K562 (cell line): Measurements from ENCODE around the gene RFPL1. TPM values are rescaled to one million over a fixed set of nuclear protein-coding genes. Genes with fewer than 3 reads are reported as not detected.

Experiments used
- ATAC-seq: fragments of 200-7000 bp; cut with Tn5 transposase; 3 replicates; pipeline ENCODE4 v1.9.1; 2020; ENCODE audit warnings: moderate library complexity
- BruUV-seq: library from RNA; stranded (reverse); fragments of 400-500 nt; replicated peaks from 2 replicates; lab custom pipeline; 2021; lab: Mats Ljungman, UMichigan
- CTCF ChIA-PET: fragments of 300-600 bp; formaldehyde crosslinking; extraction: SDS; loops from one replicate; lab custom pipeline; 2021; ENCODE audit warnings: low intra/inter-chr PET ratio; lab: Yijun Ruan, JAX
- POLR2A ChIA-PET: fragments of 300-600, 350-650 bp; sonication (Branson Sonifier 250); formaldehyde crosslinking; extraction: SDS; loops from one replicate; lab custom pipeline; 2021; ENCODE audit warnings: antibody characterized with exemption, inconsistent platforms; lab: Yijun Ruan, JAX
- DNase-seq, 4 experiments: peaks; one replicate each; pipeline versions ENCODE4 v3.0.0 to v3.0.0-alpha.2; 2011 to 2018; ENCODE audit warnings: low spot score in 3 of 4, mixed read lengths in 3 of 4; ENCODE audit errors: extremely low read depth in 1 of 4
- FAIRE-seq: peaks from 2 replicates; lab custom pipeline; 2011; peaks lifted over from hg19 to GRCh38; lab: Jason Lieb, UNC
- H2AFZ ChIP-seq: 2 replicates; pipeline ENCODE4 v1.6.0; 2011; ENCODE audit warnings: low read depth, low read length, control low read depth, inconsistent platforms
- H3K27ac ChIP-seq: fragments of 200-600 bp; 3 replicates; pipeline ENCODE4 v1.8.0; 2011; ENCODE audit warnings: low read depth, mild to moderate bottlenecking, control low read depth, inconsistent platforms, low read length, moderate library complexity, mixed read lengths; ENCODE audit errors: extremely low read depth
- H3K27me3 ChIP-seq, 2 experiments: fragments of 300-600 bp in 1 of 2; 2 replicates in 1 of 2; 3 replicates in 1 of 2; pipeline versions ENCODE4 v1.6.0 to v1.8.0; 2011; ENCODE audit warnings: inconsistent platforms in 2 of 2, low read length in 2 of 2, mild to moderate bottlenecking in 1 of 2, mixed read lengths in 1 of 2, moderate library complexity in 1 of 2; ENCODE audit not compliant: control insufficient read depth in 2 of 2, insufficient read depth in 2 of 2
- H3K36me3 ChIP-seq: fragments of 300-600 bp; 3 replicates; pipeline ENCODE4 v1.8.0; 2011; ENCODE audit warnings: mild to moderate bottlenecking, low read length, inconsistent platforms; ENCODE audit not compliant: control insufficient read depth, insufficient read depth
- H3K4me1 ChIP-seq, 2 experiments: fragments of 200-600 bp in 1 of 2; replicated peaks in 1 of 2; 2 replicates in 1 of 2; 3 replicates in 1 of 2; pipeline versions ENCODE4 v1.5.1 to v1.8.0; 2011; ENCODE audit warnings: inconsistent platforms in 2 of 2, low read length in 2 of 2, mild to moderate bottlenecking in 1 of 2, mixed read lengths in 1 of 2, moderate library complexity in 1 of 2; ENCODE audit not compliant: control insufficient read depth in 2 of 2, insufficient read depth in 2 of 2
- H3K4me2 ChIP-seq: 2 replicates; pipeline ENCODE4 v1.6.1; 2011; ENCODE audit warnings: low read length, control low read depth, inconsistent platforms, mixed read lengths; ENCODE audit not compliant: insufficient read depth
- H3K4me3 ChIP-seq: fragments of 200-600 bp; sonication (generic), shearing (Covaris generic); 2 replicates; pipeline ENCODE4 v1.5.1; 2016; ENCODE audit warnings: control low read depth, inconsistent platforms
- H3K79me2 ChIP-seq: fragments of 200-600 bp; 3 replicates; pipeline ENCODE4 v1.8.0; 2011; ENCODE audit warnings: low read length, inconsistent platforms; ENCODE audit not compliant: control insufficient read depth, insufficient read depth
- H3K9ac ChIP-seq, 2 experiments: 2 replicates each; pipeline versions ENCODE4 v1.6.0 to v1.6.1; 2011; ENCODE audit warnings: low read depth in 2 of 2, low read length in 2 of 2, control low read depth in 1 of 2, inconsistent platforms in 1 of 2, mild to moderate bottlenecking in 1 of 2, mixed read lengths in 1 of 2; ENCODE audit not compliant: insufficient read depth in 1 of 2
- H3K9me1 ChIP-seq: one replicate; pipeline ENCODE4 v1.6.0; 2011; ENCODE audit warnings: inconsistent platforms, mild to moderate bottlenecking, low read length, moderate library complexity; ENCODE audit not compliant: control insufficient read depth, insufficient read depth
- H3K9me3 ChIP-seq: replicated peaks from 2 replicates; pipeline ENCODE4 v1.5.1; 2011; ENCODE audit warnings: low read depth, low read length, inconsistent platforms; ENCODE audit not compliant: control insufficient read depth, insufficient read depth
- H4K20me1 ChIP-seq: replicated peaks from 2 replicates; pipeline ENCODE4 v1.6.1; 2011; ENCODE audit warnings: low read length, inconsistent platforms, mixed read lengths; ENCODE audit not compliant: control insufficient read depth, insufficient read depth
- BACH1 ChIP-seq: fragments of 200-800 bp; sonication (Bioruptor generic); IDR thresholded peaks from 2 replicates; pipeline ENCODE4 v1.6.1; 2016; ENCODE audit warnings: missing genetic modification characterization, missing compliant biosample characterization
- EHMT2 ChIP-seq: fragments of 450-650 bp; IDR thresholded peaks from 2 replicates; pipeline ENCODE4 v1.6.1; 2018; ENCODE audit warnings: antibody characterized with exemption
- GATAD2A ChIP-seq: fragments of 450-650 bp; IDR thresholded peaks from 2 replicates; pipeline ENCODE4 v1.6.1; 2017
- HDGF ChIP-seq: fragments of 450-650 bp; IDR thresholded peaks from 2 replicates; pipeline ENCODE4 v1.6.1; 2016
- HNRNPK ChIP-seq: fragments of 200-400 bp; formaldehyde crosslinking; IDR thresholded peaks from one replicate; pipeline ENCODE4 v1.6.1; 2018; ENCODE audit warnings: mild to moderate bottlenecking, low read depth, low read length; ENCODE audit not compliant: poor library complexity, severe bottlenecking
- MEF2D ChIP-seq: conservative IDR thresholded peaks from 2 replicates; pipeline ENCODE4 v1.6.1; 2016; ENCODE audit warnings: low read depth, missing genetic modification characterization, missing compliant biosample characterization
- NBN ChIP-seq: fragments of 450-650 bp; IDR thresholded peaks from 2 replicates; pipeline ENCODE4 v1.6.1; 2016; ENCODE audit warnings: low read depth, mild to moderate bottlenecking
- NCOA6 ChIP-seq: fragments of 450-650 bp; IDR thresholded peaks from 2 replicates; pipeline ENCODE4 v1.6.1; 2017; ENCODE audit warnings: mild to moderate bottlenecking
- NCOR1 ChIP-seq: fragments of 450-650 bp; IDR thresholded peaks from 2 replicates; pipeline ENCODE4 v1.6.1; 2016; ENCODE audit warnings: mild to moderate bottlenecking, moderate library complexity
- PTBP1 ChIP-seq: fragments of 200-400 bp; formaldehyde crosslinking; IDR thresholded peaks from 2 replicates; pipeline ENCODE4 v1.6.1; 2017; ENCODE audit warnings: low read depth, low read length
- PYGO2 ChIP-seq: fragments of 450-650 bp; IDR thresholded peaks from 2 replicates; pipeline ENCODE4 v1.6.1; 2016; ENCODE audit warnings: mild to moderate bottlenecking, missing genetic modification characterization, moderate library complexity, missing compliant biosample characterization
- TAF1 ChIP-seq: IDR thresholded peaks from 2 replicates; pipeline ENCODE4 v1.6.1; 2011; ENCODE audit warnings: mild to moderate bottlenecking, low read length, moderate library complexity; ENCODE audit not compliant: insufficient read depth, control insufficient read depth, severe bottlenecking; ENCODE audit errors: extremely low read depth
- ZNF253 ChIP-seq: fragments of 250-450 bp; sonication (Bioruptor Pico); conservative IDR thresholded peaks from 2 replicates; pipeline ENCODE4 v1.6.1; 2021; ENCODE audit warnings: mild to moderate bottlenecking
- ZNF444 ChIP-seq: fragments of 250-450 bp; sonication (Bioruptor Pico); IDR thresholded peaks from 2 replicates; pipeline ENCODE4 v1.4.0; 2020; ENCODE audit warnings: mild to moderate bottlenecking, moderate library complexity
- ZNF766 ChIP-seq: fragments of 200-800 bp; sonication (Bioruptor generic); conservative IDR thresholded peaks from 2 replicates; pipeline ENCODE4 v1.6.1; 2016; ENCODE audit warnings: missing genetic modification characterization, missing compliant biosample characterization
- WGBS: fragments of 100-300 bp; shearing (Covaris generic); methylation state at CpG from one replicate; pipeline ENCODE4 v1.1.6; 2016; ENCODE audit warnings: low coverage, mixed read lengths; ENCODE audit not compliant: insufficient coverage; ENCODE audit errors: missing lambda C conversion rate; 5-methylcytosine and 5-hydroxymethylcytosine counted together
- in situ Hi-C: fragments of 300-500 bp; cut with MboI; formaldehyde crosslinking; loops from 4 replicates; pipeline ENCODE4 v1.15.0; 2018; ENCODE audit warnings: inconsistent platforms, mixed read lengths
- intact Hi-C: fragments of 100-400 bp; cut with micrococcal nuclease; formaldehyde crosslinking; loops from 2 replicates; pipeline ENCODE4 v1.14.2; 2022
- polyA plus RNA-seq, 8 experiments: library from polyadenylated mRNA; depleted of rRNA in 4 of 8; stranded (reverse) in 5 of 8; unstranded in 3 of 8; fragments of >200 nt; fragmentation: Nextera tagmentation in 2 of 8; fragmentation: Illumina TruSeq in 1 of 8; extraction: Ambion mirVana in 2 of 8; extraction: Trizol in 1 of 8; gene quantifications; 2 replicates each; pipeline versions ENCODE4 v1.2.1 to v1.2.3, GENCODE V29; 2011 to 2014; ENCODE audit warnings: inconsistent platforms in 1 of 8, missing spikeins in 1 of 8
- total RNA-seq, 7 experiments: library from RNA; depleted of rRNA in 6 of 7; stranded (reverse); fragments of >200 nt in 6 of 7; fragmentation: Illumina TruSeq in 2 of 7; extraction: Trizol in 2 of 7; gene quantifications; 2 replicates each; pipeline versions ENCODE4 v1.2.1 to v1.2.3, GENCODE V29; 2011 to 2021; ENCODE audit warnings: low replicate concordance in 1 of 7
- TF ChIP-seq, protein P1 (sequence below): sonication (generic); formaldehyde crosslinking; IDR thresholded peaks from 2 replicates; pipeline ENCODE4 v1.4.0; 2020; ENCODE audit warnings: mild to moderate bottlenecking, missing genetic modification reagents
- TF ChIP-seq, protein P2 (sequence below): fragments of 200-800 bp; sonication (Bioruptor generic); IDR thresholded peaks from 2 replicates; pipeline ENCODE4 v1.6.1; 2017; ENCODE audit warnings: missing genetic modification characterization, missing compliant biosample characterization
- TF ChIP-seq, protein P3 (sequence below): fragments of 250-450 bp; sonication (Bioruptor Pico); IDR thresholded peaks from 2 replicates; pipeline ENCODE4 v1.5.0; 2021; ENCODE audit warnings: mild to moderate bottlenecking, borderline replicate concordance

Gene RFPL1
- total and polyA plus RNA-seq, 9 of the 15 experiments (the other 6 are each of a cell fraction or from before 2014, with no cell fraction given) = not detected

DNA sequence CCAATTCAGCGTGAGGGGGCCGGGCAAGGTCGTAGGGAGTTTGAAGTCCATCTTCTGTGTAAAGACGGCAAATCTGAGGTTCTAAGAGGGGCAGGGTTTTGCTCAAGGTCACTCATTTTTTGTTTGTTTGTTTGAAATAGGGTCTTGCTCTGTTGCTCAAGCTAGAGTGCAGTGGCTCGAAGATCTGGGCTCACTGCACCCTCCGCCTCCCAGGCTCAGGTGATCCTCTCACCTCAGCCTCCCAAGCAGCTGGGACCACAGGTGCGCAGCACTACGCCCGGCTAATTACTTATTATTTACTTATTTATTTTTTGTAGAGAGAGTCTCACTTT is 49.7 kb upstream of the RFPL1 start (continued):
- 0 out of 2 replicates have a peak, but pooled peaks have one; percentile 10 for TF ChIP-seq ZNF766 (CRISPR knock-in tag)
- no peak for TF ChIP-seq BACH1
- no peak for TF ChIP-seq HNRNPK
- TF ChIP-seq ZNF253 (CRISPR knock-in tag) = no peak
- TF ChIP-seq NCOA6 = no peak
- peak; percentile 20 for TF ChIP-seq TAF1

DNA sequence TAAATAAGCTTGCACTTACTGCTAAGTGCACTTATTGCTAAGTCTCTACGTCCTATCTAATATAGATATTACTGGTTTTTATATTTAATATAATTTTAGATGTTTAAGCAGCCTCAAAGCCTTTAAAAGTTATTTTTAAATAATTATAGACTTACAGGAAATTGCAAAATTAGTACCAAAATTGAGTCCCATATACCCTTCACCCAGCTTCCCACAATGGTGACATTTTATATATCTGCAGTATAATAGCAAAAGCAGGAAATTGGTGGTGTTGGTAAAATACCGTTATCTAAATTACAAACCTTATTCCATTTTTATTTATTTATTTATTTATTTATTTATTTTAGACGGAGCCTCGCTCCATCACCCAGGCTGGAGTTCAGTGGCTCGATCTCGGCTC is 48.1 kb upstream of the RFPL1 start:
- FAIRE-seq = no peak
- Histone ChIP-seq H3K27me3 (no peaks in the 10 kb centered on the region), H3K4me1 (peaks cover 10 to 14% of the 10 kb centered on the region in 2 experiments; a peak in 4 of 5 replicates), H4K20me1 (no peaks in the 10 kb centered on the region; the same call in 1 of the 2 replicates), H3K9ac (no peak overlapping the region), H3K4me2 (no peak overlapping the region), H3K79me2 (peaks cover 31% of the 10 kb centered on the region), H3K36me3 (peaks cover 17% of the 10 kb centered on the region; the same call in 2 of the 3 replicates), H3K27ac (no peak overlapping the region), H3K9me3 (no peaks in the 10 kb centered on the region), H2AFZ (no peak overlapping the region), H3K4me3 (no peak overlapping the region)
- in situ Hi-C loops = loop anchor here (10.0 kb wide), 1 partner anchor 135 kb away; no protein-coding TSS in a partner anchor
- no peak for DNase-seq
- CTCF ChIA-PET = no interaction called here
- no TSS peak for BruUV-seq
- no peak for ATAC-seq
- POLR2A ChIA-PET = no interaction called here
- TF ChIP-seq ZNF444 (CRISPR knock-in tag) = no peak
- TF ChIP-seq, protein P1, sequence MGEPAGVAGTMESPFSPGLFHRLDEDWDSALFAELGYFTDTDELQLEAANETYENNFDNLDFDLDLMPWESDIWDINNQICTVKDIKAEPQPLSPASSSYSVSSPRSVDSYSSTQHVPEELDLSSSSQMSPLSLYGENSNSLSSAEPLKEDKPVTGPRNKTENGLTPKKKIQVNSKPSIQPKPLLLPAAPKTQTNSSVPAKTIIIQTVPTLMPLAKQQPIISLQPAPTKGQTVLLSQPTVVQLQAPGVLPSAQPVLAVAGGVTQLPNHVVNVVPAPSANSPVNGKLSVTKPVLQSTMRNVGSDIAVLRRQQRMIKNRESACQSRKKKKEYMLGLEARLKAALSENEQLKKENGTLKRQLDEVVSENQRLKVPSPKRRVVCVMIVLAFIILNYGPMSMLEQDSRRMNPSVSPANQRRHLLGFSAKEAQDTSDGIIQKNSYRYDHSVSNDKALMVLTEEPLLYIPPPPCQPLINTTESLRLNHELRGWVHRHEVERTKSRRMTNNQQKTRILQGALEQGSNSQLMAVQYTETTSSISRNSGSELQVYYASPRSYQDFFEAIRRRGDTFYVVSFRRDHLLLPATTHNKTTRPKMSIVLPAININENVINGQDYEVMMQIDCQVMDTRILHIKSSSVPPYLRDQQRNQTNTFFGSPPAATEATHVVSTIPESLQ (CRISPR knock-in tag) = no peak
- no peak for TF ChIP-seq PTBP1
- TF ChIP-seq GATAD2A = no peak
- TF ChIP-seq, protein P2, sequence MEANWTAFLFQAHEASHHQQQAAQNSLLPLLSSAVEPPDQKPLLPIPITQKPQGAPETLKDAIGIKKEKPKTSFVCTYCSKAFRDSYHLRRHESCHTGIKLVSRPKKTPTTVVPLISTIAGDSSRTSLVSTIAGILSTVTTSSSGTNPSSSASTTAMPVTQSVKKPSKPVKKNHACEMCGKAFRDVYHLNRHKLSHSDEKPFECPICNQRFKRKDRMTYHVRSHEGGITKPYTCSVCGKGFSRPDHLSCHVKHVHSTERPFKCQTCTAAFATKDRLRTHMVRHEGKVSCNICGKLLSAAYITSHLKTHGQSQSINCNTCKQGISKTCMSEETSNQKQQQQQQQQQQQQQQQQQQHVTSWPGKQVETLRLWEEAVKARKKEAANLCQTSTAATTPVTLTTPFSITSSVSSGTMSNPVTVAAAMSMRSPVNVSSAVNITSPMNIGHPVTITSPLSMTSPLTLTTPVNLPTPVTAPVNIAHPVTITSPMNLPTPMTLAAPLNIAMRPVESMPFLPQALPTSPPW (CRISPR knock-in tag) = no peak
- TF ChIP-seq, protein P3, sequence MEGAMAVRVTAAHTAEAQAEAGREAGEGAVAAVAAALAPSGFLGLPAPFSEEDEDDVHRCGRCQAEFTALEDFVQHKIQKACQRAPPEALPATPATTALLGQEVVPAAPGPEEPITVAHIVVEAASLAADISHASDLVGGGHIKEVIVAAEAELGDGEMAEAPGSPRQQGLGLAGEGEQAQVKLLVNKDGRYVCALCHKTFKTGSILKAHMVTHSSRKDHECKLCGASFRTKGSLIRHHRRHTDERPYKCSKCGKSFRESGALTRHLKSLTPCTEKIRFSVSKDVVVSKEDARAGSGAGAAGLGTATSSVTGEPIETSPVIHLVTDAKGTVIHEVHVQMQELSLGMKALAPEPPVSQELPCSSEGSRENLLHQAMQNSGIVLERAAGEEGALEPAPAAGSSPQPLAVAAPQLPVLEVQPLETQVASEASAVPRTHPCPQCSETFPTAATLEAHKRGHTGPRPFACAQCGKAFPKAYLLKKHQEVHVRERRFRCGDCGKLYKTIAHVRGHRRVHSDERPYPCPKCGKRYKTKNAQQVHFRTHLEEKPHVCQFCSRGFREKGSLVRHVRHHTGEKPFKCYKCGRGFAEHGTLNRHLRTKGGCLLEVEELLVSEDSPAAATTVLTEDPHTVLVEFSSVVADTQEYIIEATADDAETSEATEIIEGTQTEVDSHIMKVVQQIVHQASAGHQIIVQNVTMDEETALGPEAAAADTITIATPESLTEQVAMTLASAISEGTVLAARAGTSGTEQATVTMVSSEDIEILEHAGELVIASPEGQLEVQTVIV = no peak
- TF ChIP-seq MEF2D (tag) = no peak
- no peak for TF ChIP-seq NBN
- no peak for TF ChIP-seq EHMT2
- no peak for TF ChIP-seq NCOR1
- TF ChIP-seq HDGF = no peak
- TF ChIP-seq PYGO2 (tag) = no peak
- TF ChIP-seq, all 486 proteins: peak for 0
- H3K9me1 ChIP-seq = no peaks in the 10 kb centered on the region
- intact Hi-C loops = no loop called here
- 84% methylated on average over 5 of the region's 6 CpGs for WGBS
